Testis (tissue), 2 donors: ENCODE results near the gene SMIM29.

ENCODE experiments used
- CTCF ChIP-seq, 3 experiments: fragments of 450-650 bp in 2 of 3; fragments of 200-600 bp in 1 of 3; sonication (generic) in 1 of 3; IDR thresholded peaks; one replicate each; pipeline ENCODE4 v1.5.1; 2016 to 2019; ENCODE audit warnings: antibody characterized with exemption in 3 of 3, mild to moderate bottlenecking in 2 of 3, moderate library complexity in 1 of 3
- POLR2A ChIP-seq: fragments of 450-650 bp; IDR thresholded peaks from one replicate; pipeline ENCODE4 v1.6.1; 2017; ENCODE audit warnings: antibody characterized with exemption, mild to moderate bottlenecking, moderate library complexity

- no peak for TF ChIP-seq CTCF (IDR thresholded peaks at IDR 0.05)
- no peak for TF ChIP-seq POLR2A
Observed at GRCh38 chr6:34227761-34228421, 20.9 kb downstream of the SMIM29 start.
